GM19467 (cell line): ENCODE measurements around the gene PALD1.
"Not testable (repeated sequence)": the region's sequence is repeated elsewhere in the genome, so short reads cannot be mapped to it uniquely, and the experiment has no call there.

Source experiments
- ATAC-seq: cut with Tn5 transposase; IDR thresholded peaks from one replicate; pipeline ENCODE4 v1.9.1; 2021; ENCODE audit warnings: mild to moderate bottlenecking, moderate library complexity; ENCODE audit not compliant: unreplicated experiment

PALD1 gene

DNA sequence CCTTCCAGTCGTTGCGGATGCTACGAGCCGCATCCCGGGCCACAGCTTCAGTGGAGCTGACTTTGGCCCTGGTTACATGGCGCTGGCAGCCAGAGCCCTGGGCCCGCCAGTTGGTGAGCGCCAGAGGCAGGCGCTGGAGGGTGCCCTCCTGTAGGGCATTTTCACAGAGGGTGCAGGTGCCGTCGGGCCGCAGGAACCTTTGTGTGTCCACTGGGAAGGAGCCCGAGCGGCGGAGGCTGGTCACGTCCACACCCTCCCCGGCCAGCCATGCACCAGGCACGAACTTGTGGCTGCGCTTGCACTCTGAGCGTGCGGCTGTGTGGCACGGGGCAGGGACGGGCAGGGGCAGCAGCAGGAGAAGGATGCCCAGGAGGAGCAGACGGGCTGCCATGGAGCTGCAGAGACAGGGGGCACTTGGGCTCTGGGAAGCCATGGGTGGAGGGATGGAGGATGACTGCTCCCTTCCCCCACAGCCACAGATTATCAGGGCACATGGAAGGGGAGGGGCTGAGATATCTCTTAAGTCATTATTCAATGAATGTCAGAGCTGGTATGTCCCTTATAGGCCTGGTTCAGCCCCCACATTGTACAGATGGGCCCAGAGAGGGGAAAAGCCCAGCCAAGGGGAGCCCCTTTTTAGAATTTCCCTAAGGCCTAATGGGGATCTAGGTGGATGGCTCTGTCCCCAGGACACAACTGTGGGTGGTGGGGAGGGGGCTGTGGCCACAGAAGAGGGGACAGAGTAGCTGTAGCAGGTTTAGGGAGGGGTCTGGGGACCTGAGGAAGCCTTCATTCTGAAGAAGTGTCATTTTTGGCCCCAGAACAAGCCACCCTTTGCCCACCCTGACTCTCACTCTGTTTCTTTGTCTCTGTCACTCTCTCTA lies 122.2 kb downstream of the PALD1 start:
- ATAC-seq: no peak

- no peak for ATAC-seq
Observed at GRCh38 chr10:70601746-70602145, 123.2 kb downstream of the PALD1 start.

- ATAC-seq: no peak
Observed at GRCh38 chr10:70602665-70603448, 124.3 kb downstream of the PALD1 start, which contains the start of gene PRF1. TSS of gene PRF1 (minus strand) at chr10:70602741. CDS start at chr10:70600902, 1,839 bp downstream.

DNA sequence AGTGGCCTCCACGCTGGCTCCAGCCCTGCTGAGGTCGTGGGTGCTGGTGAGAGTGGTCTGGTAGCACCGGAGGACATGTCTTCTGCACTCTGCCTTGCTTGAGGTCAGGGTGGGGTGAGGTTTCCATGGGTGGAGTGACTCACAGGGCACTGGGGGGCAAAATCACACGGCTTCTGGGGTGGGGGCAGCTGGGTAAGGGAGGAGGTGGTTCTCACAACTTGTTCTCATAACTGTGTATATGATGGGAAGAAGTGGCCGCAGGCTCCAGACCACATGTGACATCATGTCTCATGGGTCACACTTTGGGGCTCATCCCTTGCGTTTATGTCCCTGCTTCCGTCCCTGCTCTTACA lies 124.9 kb downstream of the PALD1 start:
- no peak for ATAC-seq

DNA sequence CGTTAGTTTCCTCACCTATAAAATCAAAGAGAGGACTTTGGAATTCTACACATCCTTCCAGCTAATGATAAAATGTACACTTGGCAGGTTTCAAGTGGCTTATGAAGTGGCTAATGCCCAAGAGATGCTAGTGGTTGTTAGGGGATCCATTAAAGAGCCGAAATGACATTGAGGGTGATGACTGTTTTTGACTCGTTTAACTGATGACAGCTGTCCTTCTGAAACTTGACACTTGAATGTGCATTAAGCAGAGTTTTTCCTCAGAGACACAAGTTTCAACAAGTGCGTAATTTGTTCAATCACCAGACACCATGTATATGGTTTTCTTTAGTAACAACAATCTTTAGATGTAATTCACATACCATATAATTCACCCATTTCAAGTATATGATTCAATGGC lies 125.5 kb downstream of the PALD1 start:
- no peak for ATAC-seq

- no peak for ATAC-seq
Observed at GRCh38 chr10:70605161-70605560, 126.6 kb downstream of the PALD1 start.

- ATAC-seq: no peak
Observed at GRCh38 chr10:70607936-70608335, 129.4 kb downstream of the PALD1 start.

DNA sequence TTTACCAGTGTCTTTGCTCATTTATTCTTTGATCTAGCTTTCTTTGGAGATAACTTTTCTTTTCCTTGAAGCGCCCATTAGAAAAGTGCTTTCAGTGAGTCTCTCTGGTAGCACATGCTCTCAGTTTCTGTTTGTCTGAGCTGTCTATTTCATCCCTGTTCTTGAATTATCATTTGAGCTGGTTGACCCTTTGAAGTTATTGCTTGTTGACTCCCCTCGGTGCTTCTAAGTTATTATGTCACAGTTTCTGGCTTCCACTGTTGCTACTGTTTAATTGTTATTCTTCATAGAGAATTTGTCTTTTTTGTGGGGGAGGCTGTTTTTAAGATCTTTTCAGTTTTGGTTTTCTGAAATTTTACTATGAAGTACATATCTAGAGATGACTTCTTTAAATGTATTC lies 135.4 kb downstream of the PALD1 start:
- no peak for ATAC-seq

DNA sequence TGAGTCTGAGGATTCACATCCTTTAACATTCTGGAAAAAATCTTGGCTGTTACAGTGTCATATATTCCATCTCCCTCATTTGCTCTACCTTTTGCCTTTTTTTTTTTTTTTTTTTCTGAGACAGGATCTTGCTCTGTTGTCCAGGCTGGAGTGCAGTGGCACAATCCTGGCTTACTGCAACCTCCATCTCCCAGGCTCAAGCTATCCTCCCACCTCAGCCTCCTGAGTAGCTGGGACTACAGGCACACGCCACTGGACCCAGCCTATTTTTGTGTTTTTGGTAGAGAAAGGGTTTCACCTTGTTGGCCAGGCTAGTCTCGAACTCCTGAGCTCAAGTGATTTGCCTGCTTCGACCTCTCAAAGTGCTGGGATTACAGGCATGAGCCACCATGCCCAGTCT lies 135.8 kb downstream of the PALD1 start:
- ATAC-seq: not testable (repeated sequence)

DNA sequence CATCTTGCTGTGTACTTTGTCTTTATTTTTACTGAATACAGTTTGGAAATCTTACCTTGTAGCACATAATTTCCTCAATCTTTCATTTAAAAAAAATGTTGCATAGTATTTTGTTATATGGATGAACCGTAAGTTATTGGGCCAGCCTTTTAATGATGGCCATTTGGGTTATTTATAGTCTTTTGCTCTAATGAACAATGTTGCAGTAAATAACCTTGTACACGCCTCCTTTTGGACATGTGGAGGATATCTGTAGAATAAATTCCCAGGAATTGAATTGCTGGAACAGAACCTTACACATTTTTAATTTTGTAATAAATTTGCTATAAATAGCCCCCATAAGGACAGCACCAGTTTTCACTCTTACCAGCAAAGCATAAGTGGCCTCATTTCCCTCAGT lies 136.6 kb downstream of the PALD1 start:
- no peak for ATAC-seq

- ATAC-seq: no peak
Observed at GRCh38 chr10:70615784-70616522, 137.4 kb downstream of the PALD1 start.

GRCh38 chr10:70616761-70617160 lies 138.2 kb downstream of the PALD1 start:
- ATAC-seq: no peak
